Liver (tissue), 3 donors: ENCODE data around the gene PPP1R3E.

Source experiments
- CTCF ChIP-seq: fragments of 150-350 bp; IDR thresholded peaks from 2 replicates; pipeline ENCODE4 v1.5.1; 2017; ENCODE audit warnings: improper control_type of control experiment, low read depth, low read length; ENCODE audit not compliant: missing input control
- JUND ChIP-seq, 2 donors: IDR thresholded peaks; 2 replicates each; pipeline ENCODE4 v1.6.1; 2016; ENCODE audit warnings: antibody characterized with exemption in 2 of 2
- RAD21 ChIP-seq, 2 donors: IDR thresholded peaks; 2 replicates each; pipeline ENCODE4 v1.6.1; 2016; ENCODE audit warnings: antibody characterized with exemption in 2 of 2, mild to moderate bottlenecking in 2 of 2
- SP1 ChIP-seq: IDR thresholded peaks from 2 replicates; pipeline ENCODE4 v1.6.1; 2018; ENCODE audit warnings: antibody characterized with exemption, mild to moderate bottlenecking
- YY1 ChIP-seq: IDR thresholded peaks from 2 replicates; pipeline ENCODE4 v1.6.1; 2016; ENCODE audit warnings: antibody characterized with exemption, mild to moderate bottlenecking
- donor health status: healthy.
- donor health status: healthy.

- TF ChIP-seq JUND (IDR thresholded peaks at IDR 0.05) (no peak), CTCF (no peak), SP1 (no peak), RAD21 (IDR thresholded peaks at IDR 0.05) (no peak), YY1 (no peak)
These were observed 5.6 kb downstream of the PPP1R3E start for GRCh38 chr14:23297096-23297495.
